IPS DF 6.9 (cell line): ENCODE results near the gene L1CAM.

Experiments used
- DNase-seq: peaks from one replicate; pipeline ENCODE4 v3.0.0-alpha.2; 2013; ENCODE audit warnings: low read depth, low spot score
- H3K27ac ChIP-seq: one replicate; pipeline ENCODE4 v1.5.1; 2013; ENCODE audit warnings: low read length, control low read depth
- H3K27me3 ChIP-seq: 2 replicates; pipeline ENCODE4 v1.6.1; 2013; ENCODE audit warnings: mild to moderate bottlenecking, low read length; ENCODE audit not compliant: control insufficient read depth, insufficient read depth
- H3K36me3 ChIP-seq: 2 replicates; pipeline ENCODE4 v1.6.1; 2013; ENCODE audit warnings: low read length; ENCODE audit not compliant: control insufficient read depth, insufficient read depth
- H3K4me1 ChIP-seq: 2 replicates; pipeline ENCODE4 v1.6.1; 2013; ENCODE audit warnings: low read length; ENCODE audit not compliant: control insufficient read depth, insufficient read depth
- H3K4me3 ChIP-seq: 2 replicates; pipeline ENCODE4 v1.5.1; 2013; ENCODE audit warnings: mild to moderate bottlenecking, low read length
- H3K9me3 ChIP-seq: 2 replicates; pipeline ENCODE4 v1.6.1; 2013; ENCODE audit warnings: low read length, inconsistent platforms; ENCODE audit not compliant: control insufficient read depth, insufficient read depth
- WGBS: extraction: QIAGEN DNeasy Blood & Tissue Kit; methylation state at CpG from one replicate; pipeline ENCODE4 v1.1.7; 2013; ENCODE audit warnings: mixed read lengths, missing lambda C conversion rate; ENCODE audit not compliant: insufficient read length, insufficient coverage; 5-methylcytosine and 5-hydroxymethylcytosine counted together

Gene L1CAM

DNA sequence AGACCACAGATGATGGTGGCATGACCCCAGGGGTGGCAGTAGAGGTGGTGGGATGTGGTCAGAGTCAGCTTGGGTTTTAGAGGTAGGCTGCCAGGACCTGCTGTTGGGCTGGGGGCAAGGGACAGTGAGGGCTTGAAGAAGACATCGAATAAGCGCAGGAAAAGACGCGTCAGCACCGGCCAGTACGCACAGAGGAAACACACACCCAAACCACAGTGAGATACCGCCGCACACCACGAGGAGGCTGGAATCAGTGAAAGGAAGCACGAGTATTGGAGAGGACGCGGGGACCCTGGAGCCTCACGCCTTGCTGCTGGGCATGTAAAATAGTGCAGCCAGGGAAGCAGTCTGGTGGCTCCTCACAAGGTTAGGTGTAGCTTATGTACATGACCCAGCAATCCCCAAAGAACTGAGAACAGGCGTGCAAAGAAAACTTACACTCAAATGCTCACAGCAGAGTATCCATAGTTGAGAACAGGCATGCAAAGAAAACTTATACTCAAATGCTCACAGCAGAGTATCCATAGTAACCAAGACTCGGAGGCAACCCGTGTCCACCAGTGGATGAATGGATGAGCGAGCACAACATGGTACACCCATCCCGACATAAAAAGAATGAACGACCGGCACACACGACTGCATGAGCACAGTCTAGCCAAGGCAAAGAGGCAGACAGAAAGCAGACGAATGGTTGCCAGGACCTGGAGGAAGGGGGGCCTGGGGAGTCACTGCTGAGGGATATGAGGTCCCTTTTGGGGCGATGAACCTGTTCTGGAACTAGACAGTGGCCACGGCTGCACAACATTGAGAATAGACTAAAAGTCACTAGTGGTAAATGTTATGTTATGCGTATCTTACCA is 68.9 kb downstream of the L1CAM start:
- WGBS: no CpG with 5 or more reads among the region's 25 CpGs
- no peak for DNase-seq
- Histone ChIP-seq H3K36me3 (no peaks in the 10 kb centered on the region), H3K27me3 (no peaks in the 10 kb centered on the region), H3K4me3 (no peak overlapping the region), H3K9me3 (no peaks in the 10 kb centered on the region), H3K27ac (no peak overlapping the region), H3K4me1 (peaks cover 9% of the 10 kb centered on the region; the same call in 1 of the 2 replicates)

DNA sequence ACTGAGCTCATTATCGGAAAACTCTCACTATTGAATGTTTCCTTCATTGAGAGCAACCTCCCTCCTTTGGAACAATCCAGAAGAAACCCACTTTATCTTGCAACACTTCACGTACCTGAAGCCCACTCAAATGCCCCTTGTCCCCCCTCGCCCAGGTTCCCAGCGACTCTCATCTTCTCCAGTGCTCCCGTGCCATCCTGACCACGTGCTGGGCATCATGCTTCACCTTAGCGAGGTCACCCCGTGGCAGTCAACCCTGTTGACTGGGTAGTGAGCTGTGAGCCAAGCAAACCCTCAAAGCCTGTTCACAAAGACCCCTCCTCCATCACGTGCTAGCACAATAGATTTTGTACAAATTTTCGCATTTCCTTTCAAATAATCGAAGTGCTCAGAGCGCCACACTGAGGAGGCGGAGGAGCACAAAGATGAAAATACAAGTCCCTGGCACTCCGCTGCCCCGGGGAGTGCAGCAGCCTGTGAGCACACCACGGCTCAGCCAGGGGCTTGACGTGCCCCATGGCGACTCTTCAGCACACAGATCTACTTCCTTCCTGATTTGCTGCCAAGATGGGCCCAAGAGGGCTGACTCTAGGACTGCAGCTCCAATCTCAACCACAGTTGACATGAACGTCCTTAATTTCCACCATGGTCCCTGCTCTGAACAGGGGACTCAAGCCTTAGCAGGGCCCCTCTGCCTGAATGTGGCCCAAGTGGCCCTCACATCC is 71.2 kb downstream of the L1CAM start:
- Histone ChIP-seq H3K27me3 (no peaks in the 10 kb centered on the region), H3K9me3 (no peaks in the 10 kb centered on the region), H3K27ac (no peak overlapping the region), H3K4me3 (no peak overlapping the region), H3K4me1 (peaks cover 8% of the 10 kb centered on the region), H3K36me3 (no peaks in the 10 kb centered on the region)
- no peak for DNase-seq
- no CpG with 5 or more reads among the region's 19 CpGs for WGBS

DNA sequence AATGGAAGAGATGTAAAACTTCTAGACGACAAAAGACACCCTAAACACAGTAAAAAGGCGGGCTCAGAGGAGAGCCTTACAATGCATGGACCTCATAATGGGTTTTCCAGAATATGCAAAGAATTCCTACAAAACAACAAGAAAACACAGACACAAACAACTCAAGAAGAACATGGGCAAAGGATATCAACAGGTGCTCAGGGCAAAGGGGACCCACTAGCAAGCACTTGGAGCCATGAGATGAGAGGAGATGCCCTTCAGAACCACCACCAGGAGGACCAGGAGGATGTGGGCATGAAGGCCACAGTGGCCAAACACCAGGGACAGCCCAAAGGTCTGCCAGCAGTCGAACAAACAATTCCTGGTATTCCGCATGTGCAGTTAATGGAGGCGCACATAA is 72.8 kb downstream of the L1CAM start:
- no peak overlapping the region for H3K4me3 ChIP-seq
- WGBS: no CpG with 5 or more reads among the region's 5 CpGs

DNA sequence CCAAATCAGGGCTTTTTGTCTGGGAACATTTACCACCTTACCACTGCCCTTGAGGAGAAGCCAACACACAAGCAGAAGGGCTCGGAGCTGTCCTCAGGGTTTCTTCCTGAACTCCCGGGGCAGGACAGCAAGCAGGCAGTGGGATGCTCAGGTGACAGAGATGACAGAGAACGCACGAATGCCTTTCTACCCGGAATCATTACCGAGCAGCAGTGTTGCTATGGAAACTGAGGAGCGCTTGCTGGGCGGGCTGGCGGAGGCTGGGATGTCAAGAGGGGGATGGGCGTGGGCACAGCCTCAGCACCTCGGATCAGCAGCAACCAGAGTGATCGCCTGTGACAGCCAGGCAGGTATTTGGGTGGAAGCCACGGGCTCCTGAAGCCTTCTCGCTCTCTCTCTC is 73.8 kb downstream of the L1CAM start:
- DNase-seq: no peak
- Histone ChIP-seq H3K36me3 (no peaks in the 10 kb centered on the region), H3K27me3 (no peaks in the 10 kb centered on the region), H3K4me1 (peaks cover 6% of the 10 kb centered on the region), H3K4me3 (no peak overlapping the region), H3K9me3 (no peaks in the 10 kb centered on the region), H3K27ac (no peak overlapping the region)
- no CpG with 5 or more reads among the region's 14 CpGs for WGBS

More for the DNA sequence above, 72.8 kb downstream of the L1CAM start:
- no peaks in the 10 kb centered on the region for H3K36me3 ChIP-seq
- no peak overlapping the region for H3K27ac ChIP-seq
- no peak for DNase-seq
- H3K27me3 ChIP-seq: no peaks in the 10 kb centered on the region
- H3K4me1 ChIP-seq: peaks cover 7% of the 10 kb centered on the region
- H3K9me3 ChIP-seq: no peaks in the 10 kb centered on the region
